Measurements from ENCODE around the gene STK32B. TPM values are rescaled to one million over a fixed set of nuclear protein-coding genes. Genes with fewer than 3 reads are reported as not detected.

Gene STK32B
- polyA plus RNA-seq, 4 donors = 0.27 to 0.75 (median 0.58) TPM; not detected in 1

DNA sequence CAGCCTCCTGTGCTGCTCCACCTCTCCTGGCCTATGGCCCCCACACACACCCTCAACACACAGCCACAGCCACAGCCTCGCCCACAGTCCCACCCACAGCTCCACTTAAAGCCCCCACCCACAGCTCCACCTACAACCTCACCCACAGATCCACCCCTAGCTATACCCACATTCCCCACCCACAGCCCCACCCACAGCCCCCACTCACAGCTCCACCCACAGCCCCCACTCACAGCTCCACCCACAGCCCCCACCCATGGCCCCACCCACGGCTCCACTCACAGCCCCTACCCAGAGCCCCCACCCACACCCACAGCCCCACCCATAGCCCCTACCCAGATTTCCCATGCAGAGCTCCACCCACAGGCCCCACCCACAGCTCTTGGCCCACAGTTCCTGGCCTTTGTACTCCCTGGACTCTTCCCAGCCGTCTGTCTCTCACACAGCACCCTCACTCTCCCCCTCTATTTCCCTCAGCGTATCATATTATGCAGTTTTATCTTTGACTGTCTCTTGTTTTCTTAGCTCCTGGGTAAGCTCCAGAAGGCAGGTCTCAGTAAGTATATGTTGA is 334.5 kb downstream of the STK32B start:
- FAIRE-seq (no peak), DNase-seq (peak; percentile 86 to 87)
- no peaks in the 10 kb centered on the region for H3K36me3 ChIP-seq (ENCODE audit: control insufficient read depth in 3 of 3, insufficient read depth in 2 of 3, low read depth in 1 of 3, low read length in 3 of 3)
- peak overlapping the region in 2 of 3 donors; percentile 38 to 53 for H3K27ac ChIP-seq (ENCODE audit: low read depth in 1 of 3, low read length in 2 of 3)
- no peaks in the 10 kb centered on the region for H3K27me3 ChIP-seq (ENCODE audit: control insufficient read depth in 3 of 3, insufficient read depth in 3 of 3, low read length in 3 of 3)
- peaks cover 0 to 5% (median 0%) of the 10 kb centered on the region in 3 donors for H3K4me1 ChIP-seq (ENCODE audit: control insufficient read depth in 3 of 3, insufficient read depth in 2 of 3, low read depth in 1 of 3, low read length in 2 of 3)
- no peak overlapping the region for H3K4me3 ChIP-seq (ENCODE audit: low read depth in 1 of 3, low read length in 3 of 3)
- 10 to 38% (median 17%) methylated on average over 4 of the region's 4 CpGs for WGBS, 3 donors
- H3K9me3 ChIP-seq (ENCODE audit: control insufficient read depth in 2 of 2, insufficient read depth in 1 of 2, low read depth in 1 of 2, low read length in 1 of 2) = peaks cover 0 to 4% of the 10 kb centered on the region in 2 donors

DNA sequence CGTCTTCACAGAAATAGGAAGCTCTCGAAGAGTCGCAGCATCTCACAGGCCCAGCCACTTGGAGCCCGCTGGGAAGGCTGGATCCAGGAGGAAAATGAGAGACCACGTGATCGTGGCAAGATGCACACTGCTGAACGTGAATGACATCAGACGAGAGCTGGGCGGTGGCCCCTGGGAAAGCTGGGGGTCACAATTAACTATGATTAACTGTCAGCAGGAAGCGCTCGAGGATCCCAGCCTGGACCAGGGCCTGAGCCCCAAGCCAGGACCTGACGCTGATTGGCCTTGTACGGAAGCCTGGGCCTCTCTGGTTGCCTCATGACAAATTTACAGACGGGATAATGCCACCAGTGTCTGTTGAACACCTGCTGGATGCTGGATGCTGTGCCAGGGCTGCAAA is 335.6 kb downstream of the STK32B start:
- FAIRE-seq (no peak), DNase-seq (no peak)
- H3K9me3 ChIP-seq (ENCODE audit: control insufficient read depth in 2 of 2, insufficient read depth in 1 of 2, low read depth in 1 of 2, low read length in 1 of 2) = peaks cover 0 to 4% of the 10 kb centered on the region in 2 donors
- H3K4me3 ChIP-seq (ENCODE audit: low read depth in 1 of 3, low read length in 3 of 3) = no peak overlapping the region
- H3K4me1 ChIP-seq (ENCODE audit: control insufficient read depth in 3 of 3, insufficient read depth in 2 of 3, low read depth in 1 of 3, low read length in 2 of 3) = peaks cover 0 to 5% (median 0%) of the 10 kb centered on the region in 3 donors
- no peaks in the 10 kb centered on the region for H3K36me3 ChIP-seq (ENCODE audit: control insufficient read depth in 3 of 3, insufficient read depth in 2 of 3, low read depth in 1 of 3, low read length in 3 of 3)
- H3K27ac ChIP-seq (ENCODE audit: low read depth in 1 of 3, low read length in 2 of 3) = no peak overlapping the region
- 92 to 94% (median 92%) methylated on average over 14 of the region's 14 CpGs for WGBS, 3 donors
- H3K27me3 ChIP-seq (ENCODE audit: control insufficient read depth in 3 of 3, insufficient read depth in 3 of 3, low read length in 3 of 3) = no peaks in the 10 kb centered on the region

DNA sequence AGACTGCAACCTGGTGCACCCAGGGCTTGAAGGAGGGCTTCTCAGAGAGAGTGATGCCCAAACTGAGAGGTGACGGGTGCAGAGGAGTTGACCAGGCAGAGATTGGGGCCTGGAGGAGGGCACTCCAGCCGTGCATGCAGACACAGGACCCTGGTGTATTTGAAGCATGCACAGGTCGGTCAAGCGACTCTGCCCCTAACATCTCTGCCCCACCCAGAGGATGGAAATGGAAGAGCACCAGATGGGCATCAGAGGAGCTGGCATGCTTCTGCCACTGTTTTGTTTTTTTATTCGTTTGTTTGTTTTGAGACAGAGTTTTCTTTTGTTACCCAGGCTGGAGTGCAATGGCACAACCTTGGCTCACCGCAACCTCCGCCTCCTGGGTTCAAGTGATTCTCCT is 336.2 kb downstream of the STK32B start:
- FAIRE-seq = no peak

DNA sequence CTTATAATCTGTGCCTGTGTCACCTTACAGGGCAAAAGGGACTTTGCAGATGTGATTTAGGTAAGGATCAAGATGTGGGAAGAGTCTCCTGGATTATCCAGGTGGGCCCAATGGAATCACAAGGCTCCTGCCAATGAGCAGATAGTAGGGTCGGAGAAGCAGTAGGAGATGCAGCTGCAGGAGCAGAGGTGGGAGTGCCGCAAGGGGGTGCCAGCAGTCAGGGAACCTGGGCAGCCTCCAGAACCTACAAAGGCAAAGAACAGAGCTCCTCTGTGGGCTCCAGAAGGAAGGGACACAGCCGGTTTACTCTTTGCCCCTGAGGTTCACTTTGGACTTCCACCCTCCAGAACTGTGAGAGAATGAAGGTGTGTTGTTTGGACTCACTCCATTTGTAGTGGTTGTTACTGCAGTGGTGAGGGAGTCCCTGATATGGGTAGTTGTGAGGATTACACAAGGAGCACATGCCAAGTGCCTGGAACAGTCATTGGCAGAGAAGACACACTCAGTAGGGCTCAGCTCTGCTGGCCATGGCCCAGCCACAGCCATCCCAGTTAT is 338.6 kb downstream of the STK32B start:
- FAIRE-seq = no peak
- Histone ChIP-seq H3K4me1 (ENCODE audit: control insufficient read depth in 3 of 3, insufficient read depth in 2 of 3, low read depth in 1 of 3, low read length in 2 of 3) (peaks cover 0 to 5% (median 0%) of the 10 kb centered on the region in 3 donors), H3K27ac (ENCODE audit: low read depth in 1 of 3, low read length in 2 of 3) (no peak overlapping the region), H3K9me3 (ENCODE audit: control insufficient read depth in 2 of 2, insufficient read depth in 1 of 2, low read depth in 1 of 2, low read length in 1 of 2) (peaks cover 0 to 4% of the 10 kb centered on the region in 2 donors), H3K36me3 (ENCODE audit: control insufficient read depth in 3 of 3, insufficient read depth in 2 of 3, low read depth in 1 of 3, low read length in 3 of 3) (no peaks in the 10 kb centered on the region), H3K27me3 (ENCODE audit: control insufficient read depth in 3 of 3, insufficient read depth in 3 of 3, low read length in 3 of 3) (no peaks in the 10 kb centered on the region), H3K4me3 (ENCODE audit: low read depth in 1 of 3, low read length in 3 of 3) (no peak overlapping the region)
- peak; percentile 14 to 82 for DNase-seq
- WGBS, 3 donors = 15 to 42% (median 15%) methylated on average over 3 of the region's 3 CpGs

More for the DNA sequence above, 336.2 kb downstream of the STK32B start:
- no peaks in the 10 kb centered on the region for H3K27me3 ChIP-seq (ENCODE audit: control insufficient read depth in 3 of 3, insufficient read depth in 3 of 3, low read length in 3 of 3)
- DNase-seq = no peak
- no peak overlapping the region for H3K4me3 ChIP-seq (ENCODE audit: low read depth in 1 of 3, low read length in 3 of 3)
- WGBS, 3 donors = 78 to 84% (median 83%) methylated on average over 7 of the region's 7 CpGs
- H3K27ac ChIP-seq (ENCODE audit: low read depth in 1 of 3, low read length in 2 of 3) = no peak overlapping the region
- no peaks in the 10 kb centered on the region for H3K36me3 ChIP-seq (ENCODE audit: control insufficient read depth in 3 of 3, insufficient read depth in 2 of 3, low read depth in 1 of 3, low read length in 3 of 3)
- peaks cover 0 to 5% (median 0%) of the 10 kb centered on the region in 3 donors for H3K4me1 ChIP-seq (ENCODE audit: control insufficient read depth in 3 of 3, insufficient read depth in 2 of 3, low read depth in 1 of 3, low read length in 2 of 3)
- peaks cover 0 to 4% of the 10 kb centered on the region in 2 donors for H3K9me3 ChIP-seq (ENCODE audit: control insufficient read depth in 2 of 2, insufficient read depth in 1 of 2, low read depth in 1 of 2, low read length in 1 of 2)

DNA sequence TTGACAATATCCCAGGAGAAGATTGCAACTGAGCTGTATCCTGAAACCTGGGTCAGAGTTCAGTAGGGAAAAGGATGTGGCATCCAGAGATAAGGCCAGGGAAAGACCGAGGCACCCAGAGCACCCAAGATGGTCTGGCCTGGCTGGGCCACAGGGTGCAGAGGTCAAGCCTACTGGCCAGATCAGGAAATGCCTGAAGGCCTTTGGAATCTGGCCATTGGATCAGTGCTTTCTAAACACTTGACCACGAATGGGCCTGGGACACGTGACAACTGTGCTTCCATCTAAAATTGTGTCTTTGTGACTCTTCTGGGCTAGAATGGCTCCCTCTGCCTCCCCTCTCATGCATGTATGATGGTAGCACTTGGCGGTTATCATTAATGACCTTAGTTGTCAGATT is 340.2 kb downstream of the STK32B start:
- no peaks in the 10 kb centered on the region for H3K36me3 ChIP-seq (ENCODE audit: control insufficient read depth in 3 of 3, insufficient read depth in 2 of 3, low read depth in 1 of 3, low read length in 3 of 3)
- peaks cover 0 to under 1% (median 0%) of the 10 kb centered on the region in 3 donors for H3K4me1 ChIP-seq (ENCODE audit: control insufficient read depth in 3 of 3, insufficient read depth in 2 of 3, low read depth in 1 of 3, low read length in 2 of 3)
- H3K4me3 ChIP-seq (ENCODE audit: low read depth in 1 of 3, low read length in 3 of 3) = no peak overlapping the region
- WGBS, 3 donors = 59 to 70% (median 63%) methylated on average over 4 of the region's 4 CpGs
- DNase-seq (peak in 1 of 2 donors; percentile 29), FAIRE-seq (no peak)
- no peak overlapping the region for H3K27ac ChIP-seq (ENCODE audit: low read depth in 1 of 3, low read length in 2 of 3)
- peaks cover 0 to 4% of the 10 kb centered on the region in 2 donors for H3K9me3 ChIP-seq (ENCODE audit: control insufficient read depth in 2 of 2, insufficient read depth in 1 of 2, low read depth in 1 of 2, low read length in 1 of 2)
- no peaks in the 10 kb centered on the region for H3K27me3 ChIP-seq (ENCODE audit: control insufficient read depth in 3 of 3, insufficient read depth in 3 of 3, low read length in 3 of 3)

DNA sequence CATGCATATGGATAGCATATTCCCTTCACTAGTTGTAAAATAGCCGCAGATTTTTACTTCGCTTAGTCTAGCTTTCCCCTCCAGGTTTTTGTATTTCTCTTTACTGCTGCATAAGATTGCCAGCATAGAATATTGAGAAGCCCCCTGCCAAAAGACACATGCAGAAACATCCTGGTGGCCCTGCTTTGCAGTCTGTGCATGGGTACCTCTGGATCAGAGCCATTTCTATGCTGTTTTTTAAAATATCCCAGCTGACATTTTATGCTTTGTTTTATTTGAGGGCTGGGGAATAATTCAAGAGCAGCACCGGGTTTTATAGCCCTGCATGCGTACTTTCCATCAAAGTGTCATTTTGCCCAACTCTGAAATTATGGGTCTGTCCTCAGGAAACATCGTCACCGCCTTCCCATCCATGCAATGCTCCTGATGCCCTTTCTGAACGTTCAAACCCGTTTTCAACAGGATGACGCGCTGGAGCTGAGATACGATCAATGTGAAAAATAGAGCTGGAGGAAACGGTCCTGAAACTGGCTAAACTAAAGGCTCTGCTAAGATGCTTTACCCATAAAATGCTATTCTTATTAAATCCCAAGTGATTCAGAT is 342.7 kb downstream of the STK32B start:
- no peak for FAIRE-seq
- Histone ChIP-seq H3K4me3 (ENCODE audit: low read depth in 1 of 3, low read length in 3 of 3) (no peak overlapping the region), H3K4me1 (ENCODE audit: control insufficient read depth in 3 of 3, insufficient read depth in 2 of 3, low read depth in 1 of 3, low read length in 2 of 3) (no peaks in the 10 kb centered on the region), H3K36me3 (ENCODE audit: control insufficient read depth in 3 of 3, insufficient read depth in 2 of 3, low read depth in 1 of 3, low read length in 3 of 3) (no peaks in the 10 kb centered on the region), H3K27ac (ENCODE audit: low read depth in 1 of 3, low read length in 2 of 3) (no peak overlapping the region), H3K9me3 (ENCODE audit: control insufficient read depth in 2 of 2, insufficient read depth in 1 of 2, low read depth in 1 of 2, low read length in 1 of 2) (peaks cover 0 to 4% of the 10 kb centered on the region in 2 donors), H3K27me3 (ENCODE audit: control insufficient read depth in 3 of 3, insufficient read depth in 3 of 3, low read length in 3 of 3) (no peaks in the 10 kb centered on the region)
- DNase-seq = no peak
- WGBS, 3 donors = 86 to 89% (median 88%) methylated on average over 12 of the region's 12 CpGs

DNA sequence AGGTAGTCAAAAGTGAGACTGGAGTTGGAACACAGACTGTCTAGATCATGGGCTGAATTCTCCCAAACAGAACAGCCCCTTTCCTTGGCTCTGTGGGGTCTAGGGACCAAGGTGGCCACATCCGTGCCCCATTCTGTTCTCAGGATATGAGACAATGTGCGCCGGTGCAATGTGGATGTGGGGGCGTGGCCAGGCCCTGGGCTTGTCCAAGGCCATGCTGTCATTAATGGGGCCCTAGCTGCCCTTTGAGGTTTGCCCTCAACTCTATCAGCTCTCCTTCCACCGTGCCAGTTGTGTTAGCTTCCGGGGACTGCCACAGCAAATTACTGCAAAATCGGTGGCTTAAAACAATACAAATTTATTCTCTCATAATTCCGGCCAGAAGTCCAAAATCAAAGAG is 344.5 kb downstream of the STK32B start:
- no peaks in the 10 kb centered on the region for H3K4me1 ChIP-seq (ENCODE audit: control insufficient read depth in 3 of 3, insufficient read depth in 2 of 3, low read depth in 1 of 3, low read length in 2 of 3)
- FAIRE-seq = no peak
- no peaks in the 10 kb centered on the region for H3K27me3 ChIP-seq (ENCODE audit: control insufficient read depth in 3 of 3, insufficient read depth in 3 of 3, low read length in 3 of 3)
- H3K9me3 ChIP-seq (ENCODE audit: control insufficient read depth in 2 of 2, insufficient read depth in 1 of 2, low read depth in 1 of 2, low read length in 1 of 2) = no peaks in the 10 kb centered on the region
- peak; percentile 61 to 65 for DNase-seq
- WGBS, 3 donors = 18 to 67% (median 46%) methylated on average over 8 of the region's 8 CpGs
- H3K27ac ChIP-seq (ENCODE audit: low read depth in 1 of 3, low read length in 2 of 3) = no peak overlapping the region
- no peaks in the 10 kb centered on the region for H3K36me3 ChIP-seq (ENCODE audit: control insufficient read depth in 3 of 3, insufficient read depth in 2 of 3, low read depth in 1 of 3, low read length in 3 of 3)
- H3K4me3 ChIP-seq (ENCODE audit: low read depth in 1 of 3, low read length in 3 of 3) = no peak overlapping the region

DNA sequence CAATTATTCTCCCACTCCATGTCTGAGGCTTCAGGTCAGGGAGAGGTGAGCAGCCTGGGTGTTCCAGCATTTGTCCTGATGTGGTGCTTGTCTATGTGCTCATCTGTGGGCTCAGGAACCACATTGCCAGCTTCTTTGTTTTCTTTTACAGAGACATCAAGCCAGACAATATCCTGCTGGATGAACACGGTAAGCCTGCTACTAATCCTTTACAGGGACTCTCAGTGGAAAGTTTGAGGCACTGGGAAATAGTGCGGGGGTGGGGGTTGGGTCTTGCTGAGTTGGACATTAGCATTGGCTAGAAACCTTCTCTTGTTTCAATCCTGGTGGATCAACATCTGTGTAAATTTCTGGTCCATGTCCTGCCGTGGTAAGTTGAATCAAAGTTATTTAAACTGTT is 346.8 kb downstream of the STK32B start:
- no peaks in the 10 kb centered on the region for H3K36me3 ChIP-seq (ENCODE audit: control insufficient read depth in 3 of 3, insufficient read depth in 2 of 3, low read depth in 1 of 3, low read length in 3 of 3)
- DNase-seq (no peak), FAIRE-seq (no peak)
- H3K9me3 ChIP-seq (ENCODE audit: control insufficient read depth in 2 of 2, insufficient read depth in 1 of 2, low read depth in 1 of 2, low read length in 1 of 2) = peaks cover 0 to 7% of the 10 kb centered on the region in 2 donors
- H3K4me1 ChIP-seq (ENCODE audit: control insufficient read depth in 3 of 3, insufficient read depth in 2 of 3, low read depth in 1 of 3, low read length in 2 of 3) = no peaks in the 10 kb centered on the region
- H3K4me3 ChIP-seq (ENCODE audit: low read depth in 1 of 3, low read length in 3 of 3) = no peak overlapping the region
- H3K27me3 ChIP-seq (ENCODE audit: control insufficient read depth in 3 of 3, insufficient read depth in 3 of 3, low read length in 3 of 3) = no peaks in the 10 kb centered on the region
- WGBS, 3 donors = 71 to 90% (median 90%) methylated on average over 3 of the region's 3 CpGs
- H3K27ac ChIP-seq (ENCODE audit: low read depth in 1 of 3, low read length in 2 of 3) = no peak overlapping the region
